ENCODE measurements around the gene BAMBI. TPM values are rescaled to one million over a fixed set of nuclear protein-coding genes. Genes with fewer than 3 reads are reported as not detected.

Gene BAMBI
- total and polyA plus RNA-seq, 10 of the 15 experiments (the other 5 are each of a cell fraction or from before 2014, with no cell fraction given), result 0.03 to 0.18 (median 0.09) TPM; not detected in 6

DNA sequence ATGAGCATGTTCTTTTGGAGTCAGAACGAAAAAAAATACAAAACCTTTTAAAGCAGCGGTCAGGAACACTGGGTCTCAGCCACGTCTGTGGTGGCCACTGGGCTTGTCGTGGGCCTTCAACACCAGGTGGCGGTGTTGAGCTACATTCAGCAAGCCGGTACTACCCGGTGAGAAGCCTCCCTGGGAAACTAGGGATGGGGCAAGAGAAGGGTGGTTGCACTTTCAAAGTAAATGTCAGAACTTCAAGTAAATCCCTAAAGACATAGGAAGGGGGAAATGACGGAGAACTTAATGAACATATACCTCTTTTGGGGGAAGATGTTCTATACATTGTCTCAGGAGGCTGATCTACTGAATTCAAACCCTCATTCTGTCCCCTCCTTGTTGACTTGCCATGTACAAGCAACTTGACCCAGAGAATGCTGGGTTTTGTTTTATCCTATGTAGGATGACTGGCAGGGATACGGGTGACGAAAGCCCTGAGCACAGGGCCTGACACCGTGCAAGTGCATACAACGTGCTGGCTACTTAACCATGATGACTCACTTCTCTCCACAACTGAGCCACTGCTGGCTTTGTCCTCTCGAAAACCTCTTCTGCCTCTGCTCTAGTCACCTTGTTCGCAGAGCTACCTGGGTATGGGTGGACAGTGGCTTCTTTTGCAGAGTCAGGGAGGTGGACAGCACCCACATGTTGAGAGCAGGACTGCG is 49.0 kb upstream of the BAMBI start (continued):
- TF ChIP-seq, protein P1, sequence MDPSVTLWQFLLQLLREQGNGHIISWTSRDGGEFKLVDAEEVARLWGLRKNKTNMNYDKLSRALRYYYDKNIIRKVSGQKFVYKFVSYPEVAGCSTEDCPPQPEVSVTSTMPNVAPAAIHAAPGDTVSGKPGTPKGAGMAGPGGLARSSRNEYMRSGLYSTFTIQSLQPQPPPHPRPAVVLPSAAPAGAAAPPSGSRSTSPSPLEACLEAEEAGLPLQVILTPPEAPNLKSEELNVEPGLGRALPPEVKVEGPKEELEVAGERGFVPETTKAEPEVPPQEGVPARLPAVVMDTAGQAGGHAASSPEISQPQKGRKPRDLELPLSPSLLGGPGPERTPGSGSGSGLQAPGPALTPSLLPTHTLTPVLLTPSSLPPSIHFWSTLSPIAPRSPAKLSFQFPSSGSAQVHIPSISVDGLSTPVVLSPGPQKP (IDR thresholded peaks at IDR 0.05; ENCODE audit: low read depth, low read length), result no peak
- TF ChIP-seq NFYA (IDR thresholded peaks at IDR 0.05; ENCODE audit: borderline replicate concordance, low read depth, low read length), result no peak
- peak; percentile 48; the same call in 1 of the 2 replicates for TF ChIP-seq YY1 (IDR thresholded peaks at IDR 0.05; ENCODE audit: low read depth, low read length)
- TF ChIP-seq SMC3 (IDR thresholded peaks at IDR 0.05; ENCODE audit: borderline replicate concordance, low read length), result peak; percentile 64
- TF ChIP-seq SUPT20H (IDR thresholded peaks at IDR 0.05; ENCODE audit: borderline replicate concordance, control insufficient read depth, low read depth, low read length), result no peak
- TF ChIP-seq, protein P2, sequence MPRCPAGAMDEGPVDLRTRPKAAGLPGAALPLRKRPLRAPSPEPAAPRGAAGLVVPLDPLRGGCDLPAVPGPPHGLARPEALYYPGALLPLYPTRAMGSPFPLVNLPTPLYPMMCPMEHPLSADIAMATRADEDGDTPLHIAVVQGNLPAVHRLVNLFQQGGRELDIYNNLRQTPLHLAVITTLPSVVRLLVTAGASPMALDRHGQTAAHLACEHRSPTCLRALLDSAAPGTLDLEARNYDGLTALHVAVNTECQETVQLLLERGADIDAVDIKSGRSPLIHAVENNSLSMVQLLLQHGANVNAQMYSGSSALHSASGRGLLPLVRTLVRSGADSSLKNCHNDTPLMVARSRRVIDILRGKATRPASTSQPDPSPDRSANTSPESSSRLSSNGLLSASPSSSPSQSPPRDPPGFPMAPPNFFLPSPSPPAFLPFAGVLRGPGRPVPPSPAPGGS (IDR thresholded peaks at IDR 0.05; ENCODE audit: borderline replicate concordance, insufficient read depth, low read depth, low read length, poor library complexity, severe bottlenecking), result no peak

DNA sequence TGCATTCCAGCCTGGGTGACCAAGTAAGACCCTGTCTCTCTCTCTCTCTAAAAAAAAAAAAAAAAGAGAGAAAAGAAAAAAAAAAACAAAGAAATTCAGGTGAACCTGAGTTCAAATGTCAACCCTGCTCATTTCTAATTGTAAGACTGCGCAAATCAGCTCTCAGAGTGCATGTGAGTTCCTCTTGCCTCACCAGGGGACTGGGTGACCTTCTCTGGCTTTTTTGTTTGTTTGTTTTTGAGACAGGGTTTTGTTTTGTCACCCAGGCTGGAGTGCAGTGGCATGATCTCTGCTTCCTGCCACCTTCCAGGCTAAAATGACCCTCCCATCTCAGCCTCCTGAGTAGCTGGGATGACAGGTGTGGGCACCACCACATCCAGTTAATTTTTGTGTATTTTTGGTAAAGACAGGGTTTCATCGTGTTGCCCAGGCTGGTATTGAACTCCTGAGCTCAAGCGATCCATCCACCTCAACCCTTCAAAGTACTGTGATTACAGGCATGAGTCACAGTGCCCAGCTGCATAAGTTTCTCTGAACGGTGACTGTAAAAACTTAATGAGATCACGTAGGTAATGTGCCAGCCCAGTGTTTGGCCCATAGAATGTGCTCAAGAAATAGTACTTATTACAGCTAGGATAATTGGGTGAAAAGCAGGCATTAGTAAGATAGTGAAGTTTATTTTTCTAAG is 45.3 kb upstream of the BAMBI start:
- CTCF ChIA-PET, result interaction anchor here (1.0 kb wide), 1 partner anchor 32 kb away, joined by 3 read pairs; no protein-coding TSS in a partner anchor

More for the DNA sequence above, 45.3 kb upstream of the BAMBI start:
- ChIA-PET SMC1A (ENCODE audit: uncharacterized antibody, unreplicated experiment) (interaction anchor here (1.0 to 1.6 kb wide), 2 partner anchors 30 to 672 kb away, joined by 3 to 5 read pairs; no protein-coding TSS in a partner anchor), RAD21 (ENCODE audit: unreplicated experiment) (no interaction called here), POLR2A (no interaction called here)
- Histone ChIP-seq H3K27me3 (replicated peaks in 1 of 2; ENCODE audit: control insufficient read depth in 2 of 2, insufficient read depth in 2 of 2, low read length in 1 of 2) (no peaks in the 10 kb centered on the region), H3K4me3 (no peak overlapping the region), H2AFZ (ENCODE audit: control insufficient read depth, low read depth, low read length) (no peak overlapping the region), H3K9ac (ENCODE audit: control insufficient read depth, insufficient read depth, low read length) (no peak overlapping the region), H3K27ac (ENCODE audit: control insufficient read depth, insufficient read depth) (no peak overlapping the region), H3K4me1 (ENCODE audit: control insufficient read depth, insufficient read depth, low read length) (no peaks in the 10 kb centered on the region), H4K20me1 (ENCODE audit: control insufficient read depth, insufficient read depth) (no peaks in the 10 kb centered on the region), H3K4me2 (ENCODE audit: control insufficient read depth, insufficient read depth) (no peak overlapping the region), H3K9me3 (replicated peaks; ENCODE audit: control insufficient read depth, insufficient read depth, low read length) (no peaks in the 10 kb centered on the region), H3K79me2 (ENCODE audit: control insufficient read depth, insufficient read depth, low read length) (no peaks in the 10 kb centered on the region), H3K36me3 (ENCODE audit: control insufficient read depth in 2 of 2, insufficient read depth in 2 of 2, low read length in 1 of 2) (no peaks in the 10 kb centered on the region)
- no peak for FAIRE-seq
- in situ Hi-C loops (cut with MboI), result no loop called here
- TF ChIP-seq NR2C1 (IDR thresholded peaks at IDR 0.05) (no peak), BACH1 (IDR thresholded peaks at IDR 0.05; ENCODE audit: borderline replicate concordance) (no peak), SMAD5 (IDR thresholded peaks at IDR 0.05; ENCODE audit: low read depth) (no peak), RAD51 (IDR thresholded peaks at IDR 0.05) (no peak), SRF (IDR thresholded peaks at IDR 0.05; ENCODE audit: low read depth in 2 of 2, low read length in 2 of 2) (no peak), GABPA (IDR thresholded peaks at IDR 0.05; ENCODE audit: low read depth) (no peak), IKZF1 (conservative IDR thresholded peaks at IDR 0.05) (no peak)
- TF ChIP-seq, protein P3, sequence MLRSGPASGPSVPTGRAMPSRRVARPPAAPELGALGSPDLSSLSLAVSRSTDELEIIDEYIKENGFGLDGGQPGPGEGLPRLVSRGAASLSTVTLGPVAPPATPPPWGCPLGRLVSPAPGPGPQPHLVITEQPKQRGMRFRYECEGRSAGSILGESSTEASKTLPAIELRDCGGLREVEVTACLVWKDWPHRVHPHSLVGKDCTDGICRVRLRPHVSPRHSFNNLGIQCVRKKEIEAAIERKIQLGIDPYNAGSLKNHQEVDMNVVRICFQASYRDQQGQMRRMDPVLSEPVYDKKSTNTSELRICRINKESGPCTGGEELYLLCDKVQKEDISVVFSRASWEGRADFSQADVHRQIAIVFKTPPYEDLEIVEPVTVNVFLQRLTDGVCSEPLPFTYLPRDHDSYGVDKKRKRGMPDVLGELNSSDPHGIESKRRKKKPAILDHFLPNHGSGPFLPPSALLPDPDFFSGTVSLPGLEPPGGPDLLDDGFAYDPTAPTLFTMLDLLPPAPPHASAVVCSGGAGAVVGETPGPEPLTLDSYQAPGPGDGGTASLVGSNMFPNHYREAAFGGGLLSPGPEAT (IDR thresholded peaks at IDR 0.05; ENCODE audit: low read depth), result no peak
- DNase-seq (ENCODE audit: low read depth, low spot score), result no peak
- no TSS peak for BruUV-seq (replicated peaks)
- intact Hi-C loops (cut with micrococcal nuclease; ENCODE audit: unreplicated experiment), result no loop called here
- no peak for ATAC-seq
- 52% methylated on average over 5 of the region's 5 CpGs for WGBS (ENCODE audit: insufficient coverage, insufficient replicate concordance, low lambda C conversion rate, missing lambda C conversion rate)

Measured in GM12878 (cell line).